Measurements from ENCODE around the gene TPSAB1.
"Not testable (repeated sequence)": the region's sequence is repeated elsewhere in the genome, so short reads cannot be mapped to it uniquely, and the experiment has no call there.

TPSAB1 gene

GRCh38 chr16:1247903-1248537, 7.5 kb downstream of the TPSAB1 start:
- DNase-seq (ENCODE audit: low spot score) = not testable (repeated sequence)

- DNase-seq (ENCODE audit: low spot score) = not testable (repeated sequence)
Measured at GRCh38 chr16:1249031-1249755, 8.7 kb downstream of the TPSAB1 start.

- not testable (repeated sequence) for DNase-seq (ENCODE audit: low spot score)
Measured at GRCh38 chr16:1253701-1254364, 13.3 kb downstream of the TPSAB1 start.

GRCh38 chr16:1254821-1255220, 14.3 kb downstream of the TPSAB1 start:
- not testable (repeated sequence) for DNase-seq (ENCODE audit: low spot score)

GRCh38 chr16:1255276-1256122, 15.0 kb downstream of the TPSAB1 start, which contains the start of gene TPSD1:
Gene TPSD1 (plus strand): TSS chr16:1256069. CDS start chr16:1256281, 212 bp downstream.
- DNase-seq (ENCODE audit: low spot score) = not testable (repeated sequence)

- not testable (repeated sequence) for DNase-seq (ENCODE audit: low spot score)
Measured at GRCh38 chr16:1256296-1256873, 15.9 kb downstream of the TPSAB1 start.

GRCh38 chr16:1256874-1257322, 16.4 kb downstream of the TPSAB1 start:
- DNase-seq (ENCODE audit: low spot score) = no peak

- DNase-seq (ENCODE audit: low spot score) = no peak
Measured at GRCh38 chr16:1257561-1258224, 17.2 kb downstream of the TPSAB1 start.

- no peak for DNase-seq (ENCODE audit: low spot score)
Measured at GRCh38 chr16:1258225-1258600, 17.7 kb downstream of the TPSAB1 start.

- DNase-seq (ENCODE audit: low spot score) = no peak
Measured at GRCh38 chr16:1258906-1259759, 18.6 kb downstream of the TPSAB1 start.

GRCh38 chr16:1259760-1260068, 19.2 kb downstream of the TPSAB1 start:
- no peak for DNase-seq (ENCODE audit: low spot score)

- DNase-seq (ENCODE audit: low spot score) = no peak
Measured at GRCh38 chr16:1260101-1260680, 19.7 kb downstream of the TPSAB1 start.

GRCh38 chr16:1261131-1261892, 20.8 kb downstream of the TPSAB1 start:
- no peak for DNase-seq (ENCODE audit: low spot score)

GRCh38 chr16:1262210-1262845, 21.8 kb downstream of the TPSAB1 start:
- DNase-seq (ENCODE audit: low spot score) = no peak

GRCh38 chr16:1262846-1263221, 22.3 kb downstream of the TPSAB1 start:
- no peak for DNase-seq (ENCODE audit: low spot score)

- DNase-seq (ENCODE audit: low spot score) = no peak
Measured at GRCh38 chr16:1263591-1264344, 23.3 kb downstream of the TPSAB1 start.

GRCh38 chr16:1264345-1265089, 24.0 kb downstream of the TPSAB1 start:
- DNase-seq (ENCODE audit: low spot score) = no peak

Data from ecto neural progenitor cell (in vitro differentiated cells).